ENCODE measurements around the gene GLG1.

The GLG1 gene

GRCh38 chr16:74472540-74472939, 134.4 kb downstream of the GLG1 start:
- TF ChIP-seq, protein P1, sequence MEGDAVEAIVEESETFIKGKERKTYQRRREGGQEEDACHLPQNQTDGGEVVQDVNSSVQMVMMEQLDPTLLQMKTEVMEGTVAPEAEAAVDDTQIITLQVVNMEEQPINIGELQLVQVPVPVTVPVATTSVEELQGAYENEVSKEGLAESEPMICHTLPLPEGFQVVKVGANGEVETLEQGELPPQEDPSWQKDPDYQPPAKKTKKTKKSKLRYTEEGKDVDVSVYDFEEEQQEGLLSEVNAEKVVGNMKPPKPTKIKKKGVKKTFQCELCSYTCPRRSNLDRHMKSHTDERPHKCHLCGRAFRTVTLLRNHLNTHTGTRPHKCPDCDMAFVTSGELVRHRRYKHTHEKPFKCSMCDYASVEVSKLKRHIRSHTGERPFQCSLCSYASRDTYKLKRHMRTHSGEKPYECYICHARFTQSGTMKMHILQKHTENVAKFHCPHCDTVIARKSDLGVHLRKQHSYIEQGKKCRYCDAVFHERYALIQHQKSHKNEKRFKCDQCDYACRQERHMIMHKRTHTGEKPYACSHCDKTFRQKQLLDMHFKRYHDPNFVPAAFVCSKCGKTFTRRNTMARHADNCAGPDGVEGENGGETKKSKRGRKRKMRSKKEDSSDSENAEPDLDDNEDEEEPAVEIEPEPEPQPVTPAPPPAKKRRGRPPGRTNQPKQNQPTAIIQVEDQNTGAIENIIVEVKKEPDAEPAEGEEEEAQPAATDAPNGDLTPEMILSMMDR (IDR thresholded peaks at IDR 0.05), result no peak

DNA sequence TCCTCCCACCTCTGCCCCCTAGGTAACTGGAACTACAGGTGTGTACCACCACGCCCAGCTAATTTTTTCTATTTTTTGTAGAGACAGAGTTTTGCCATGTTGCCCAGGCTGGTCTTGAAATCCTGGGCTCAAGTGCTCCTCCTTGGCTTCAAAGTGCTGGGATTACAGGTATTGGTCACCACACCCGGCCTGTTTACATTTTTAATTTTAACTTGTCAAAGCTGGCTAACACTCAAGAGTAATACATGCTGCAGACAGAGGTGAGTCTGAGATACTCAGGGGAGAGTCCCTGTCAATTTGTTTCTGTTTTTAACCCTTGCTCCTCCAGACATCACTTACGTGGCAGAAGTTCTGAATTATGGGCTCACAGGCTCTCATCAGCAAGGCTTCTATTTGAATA, 134.9 kb downstream of the GLG1 start:
- TF ChIP-seq, protein P1 (IDR thresholded peaks at IDR 0.05), result peak; percentile 24; the same call in 1 of the 2 replicates

GRCh38 chr16:74469946-74470478, 136.9 kb downstream of the GLG1 start:
- TF ChIP-seq, protein P1 (IDR thresholded peaks at IDR 0.05), result no peak

GRCh38 chr16:74468807-74469525, 137.9 kb downstream of the GLG1 start:
- TF ChIP-seq, protein P1 (IDR thresholded peaks at IDR 0.05), result no peak

DNA sequence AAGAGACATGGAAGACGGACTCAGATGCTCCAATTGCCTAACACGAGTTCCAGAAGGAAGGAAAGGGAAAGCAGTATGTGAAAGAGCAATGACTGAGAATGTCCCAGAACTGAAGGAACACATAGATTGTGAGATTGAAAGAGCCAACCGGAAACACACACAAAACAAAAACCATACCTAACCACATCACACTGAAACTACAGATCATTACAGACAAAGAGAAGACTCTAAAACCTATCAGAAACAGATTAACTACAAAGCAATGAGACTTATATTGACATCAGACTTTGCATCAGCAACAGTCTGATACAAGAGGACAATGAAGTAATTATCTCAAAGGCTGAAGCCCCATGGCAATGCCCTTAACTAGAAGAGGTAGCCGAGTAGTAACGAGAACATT, 140.0 kb downstream of the GLG1 start:
- TF ChIP-seq, protein P1 (IDR thresholded peaks at IDR 0.05), result no peak

DNA sequence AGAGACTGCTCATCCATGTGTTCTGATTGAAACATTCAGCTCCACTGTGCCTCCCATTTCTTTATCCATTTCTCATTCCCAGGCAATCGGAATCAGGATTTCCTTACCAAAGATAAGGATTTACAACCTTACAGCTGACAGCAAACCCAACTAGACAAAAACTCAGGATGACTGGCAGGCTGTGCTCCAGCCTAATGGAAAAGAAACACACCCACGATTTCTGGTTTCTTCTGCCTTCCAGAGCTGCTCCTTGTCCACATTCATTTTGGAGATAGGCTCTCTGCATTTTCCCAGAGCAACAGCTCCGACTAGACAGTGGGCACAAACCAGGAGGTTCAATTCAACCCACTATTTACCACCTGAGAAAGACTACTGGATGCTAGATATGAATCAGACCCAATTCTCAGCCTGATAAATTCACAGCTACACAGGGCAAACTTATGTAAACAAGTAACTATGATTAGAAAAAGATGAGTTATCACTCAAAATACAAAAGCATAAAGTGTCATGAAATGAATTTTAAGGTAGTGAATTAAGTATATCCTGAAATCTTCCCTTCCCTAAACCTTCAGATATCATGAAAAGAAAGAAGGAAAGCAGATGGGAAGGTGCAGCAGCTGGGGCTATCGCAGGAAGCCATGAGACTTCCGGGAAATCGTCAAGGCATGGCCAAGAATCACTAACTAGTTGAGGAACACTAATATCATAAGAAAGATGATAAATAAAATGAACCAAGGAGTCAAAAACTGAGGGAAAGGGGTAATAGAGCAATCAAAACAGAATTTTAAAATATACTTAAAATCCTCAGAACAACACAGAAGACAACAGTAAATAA, 140.8 kb downstream of the GLG1 start:
- TF ChIP-seq, protein P1 (IDR thresholded peaks at IDR 0.05), result no peak

DNA sequence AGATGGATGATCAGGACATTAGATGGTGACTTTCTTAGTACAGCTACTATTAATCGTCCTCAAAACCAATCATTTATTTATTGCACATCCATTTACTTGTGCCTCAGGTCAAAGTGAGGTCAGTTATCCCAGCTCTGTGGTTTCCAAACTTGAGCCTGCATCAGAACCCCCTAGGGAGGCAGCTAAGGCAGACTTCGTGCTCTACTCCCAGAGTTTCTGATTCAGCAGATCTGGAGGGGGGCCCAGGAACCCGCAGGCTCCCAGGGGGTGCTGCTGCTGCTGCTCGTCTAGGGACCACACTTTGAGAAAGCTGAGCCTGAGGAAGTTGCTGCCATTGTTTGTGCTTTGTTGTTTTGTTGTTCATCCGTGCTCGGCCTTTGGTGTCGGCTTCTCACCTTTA, 141.6 kb downstream of the GLG1 start:
- TF ChIP-seq, protein P1 (IDR thresholded peaks at IDR 0.05), result no peak

Data from LNCAP (cell line).